ENCODE results near the gene RAB8A. TPM values are rescaled to one million over a fixed set of nuclear protein-coding genes. Genes with fewer than 3 reads are reported as not detected.

The RAB8A gene
- total RNA-seq, 1 experiment from 2014 or later: 103 TPM

DNA sequence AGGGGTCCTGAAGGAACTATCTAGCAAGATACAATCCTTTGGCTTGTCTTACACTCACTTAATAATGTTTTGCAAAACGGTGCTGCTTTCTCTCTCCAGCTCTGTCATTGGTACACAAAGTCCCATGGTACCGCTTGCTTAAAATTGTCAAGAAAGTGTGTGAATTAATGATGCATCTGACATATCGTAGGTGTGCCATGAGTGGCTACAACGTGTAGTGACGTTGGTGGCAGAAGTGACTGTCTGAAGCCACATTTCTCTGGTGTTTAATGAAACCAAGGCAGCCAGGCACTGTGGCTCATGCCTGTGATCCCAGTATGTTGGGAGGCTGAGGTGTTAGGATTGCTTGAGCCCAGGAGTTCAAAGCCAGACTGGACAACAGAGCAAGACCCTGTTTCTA is 34.4 kb downstream of the RAB8A start:
- no peak overlapping the region for H2BK5ac ChIP-seq (ENCODE audit: insufficient read length, low read length)
- no peak overlapping the region for H3K56ac ChIP-seq (ENCODE audit: insufficient read length, low read depth, low read length)
- no peaks in the 10 kb centered on the region for H3K79me1 ChIP-seq (ENCODE audit: insufficient read depth, low read depth, low read length, poor library complexity, severe bottlenecking)
- no CpG with 5 or more reads among the region's 5 CpGs for WGBS (ENCODE audit: extremely low coverage, insufficient read length, low lambda C conversion rate)
- no peak overlapping the region for H2BK20ac ChIP-seq (ENCODE audit: low read depth, low read length, poor library complexity, severe bottlenecking)
- no peak overlapping the region for H2BK12ac ChIP-seq (ENCODE audit: insufficient read length, low read depth, low read length)
- no peak overlapping the region for H2BK120ac ChIP-seq (ENCODE audit: low read depth, low read length, poor library complexity, severe bottlenecking)
- H3K4ac ChIP-seq (ENCODE audit: low read depth, low read length): no peak overlapping the region
- no peak overlapping the region for H3K18ac ChIP-seq (ENCODE audit: insufficient read length, low read depth, low read length)
- H3K4me1 Mint-ChIP-seq: peaks cover 9 to 10% of the 10 kb centered on the region in 2 experiments
- no peak overlapping the region for H3K4me3 Mint-ChIP-seq
- H3K4me1 ChIP-seq (ENCODE audit: insufficient read depth, low read length): no peaks in the 10 kb centered on the region
- no peak overlapping the region for H3K9ac ChIP-seq (ENCODE audit: extremely low read depth, insufficient read length, low read length)
- no peak overlapping the region for H3T11ph ChIP-seq (ENCODE audit: low read length)
- TF ChIP-seq CTCF (conservative IDR thresholded peaks at IDR 0.05): no peak
- no peaks in the 10 kb centered on the region for H4K20me1 ChIP-seq (ENCODE audit: control insufficient read depth, insufficient read depth, insufficient read length)
- no peaks in the 10 kb centered on the region for H3K79me2 ChIP-seq (ENCODE audit: insufficient read depth, low read length)
- no peak for DNase-seq
- no peak overlapping the region for H3K14ac ChIP-seq (ENCODE audit: insufficient read depth, low read length)
- H3K27ac Mint-ChIP-seq: no peak overlapping the region; a peak in 1 of 7 replicates
- H3K36me3 Mint-ChIP-seq (ENCODE audit: insufficient read depth in 1 of 3, low read depth in 3 of 3): no peaks in the 10 kb centered on the region
- H3K27me3 Mint-ChIP-seq (ENCODE audit: low read depth): peaks cover 2% of the 10 kb centered on the region
- no peaks in the 10 kb centered on the region for H3K9me3 Mint-ChIP-seq
- no peak overlapping the region for H4K5ac ChIP-seq (ENCODE audit: insufficient read length, low read depth, low read length)
- H4K8ac ChIP-seq (replicated peaks; ENCODE audit: insufficient read length, low read depth, low read length): no peak overlapping the region
- H3K27me3 ChIP-seq (ENCODE audit: insufficient read depth, low read length): no peaks in the 10 kb centered on the region
- no peaks in the 10 kb centered on the region for H3K9me3 ChIP-seq (ENCODE audit: control insufficient read depth, low read depth, low read length)
- H2BK15ac ChIP-seq (ENCODE audit: low read depth, low read length): no peak overlapping the region
- H3K27ac ChIP-seq (ENCODE audit: insufficient read length, low read depth, low read length): no peak overlapping the region
- H2AK5ac ChIP-seq (ENCODE audit: insufficient read length, low read length): no peak overlapping the region
- no peak overlapping the region for H3K23ac ChIP-seq (ENCODE audit: insufficient read length, low read depth, low read length)
- no peak overlapping the region for H3K4me2 ChIP-seq (ENCODE audit: insufficient read depth, insufficient read length, low read length)
- no peak overlapping the region for H2AFZ ChIP-seq (ENCODE audit: low read length)
- H4K91ac ChIP-seq (ENCODE audit: insufficient read length, low read depth, low read length): no peak overlapping the region
- no peaks in the 10 kb centered on the region for H3K23me2 ChIP-seq (ENCODE audit: insufficient read length, low read depth, low read length, poor library complexity, severe bottlenecking)

Data from H9 (cell line).